ENCODE data around the gene KIAA1191.
"Not testable (repeated sequence)": the region's sequence is repeated elsewhere in the genome, so short reads cannot be mapped to it uniquely, and the experiment has no call there.

KIAA1191 gene

GRCh38 chr5:176305356-176305755 lies 56.2 kb downstream of the KIAA1191 start:
- DNase-seq: not testable (repeated sequence)
